GM18505 (cell line): Measurements from ENCODE around the gene RAB31.
"Not testable (repeated sequence)": the region's sequence is repeated elsewhere in the genome, so short reads cannot be mapped to it uniquely, and the experiment has no call there.

Experiments used
- ATAC-seq: cut with Tn5 transposase; IDR thresholded peaks from one replicate; pipeline ENCODE4 v1.9.1; 2021; ENCODE audit not compliant: unreplicated experiment
- POLR2A ChIP-seq: IDR thresholded peaks from 4 replicates; pipeline ENCODE4 v1.6.1; 2011; ENCODE audit warnings: borderline replicate concordance; ENCODE audit not compliant: insufficient read depth, insufficient read length; ENCODE audit errors: extremely low read depth

The RAB31 gene

DNA sequence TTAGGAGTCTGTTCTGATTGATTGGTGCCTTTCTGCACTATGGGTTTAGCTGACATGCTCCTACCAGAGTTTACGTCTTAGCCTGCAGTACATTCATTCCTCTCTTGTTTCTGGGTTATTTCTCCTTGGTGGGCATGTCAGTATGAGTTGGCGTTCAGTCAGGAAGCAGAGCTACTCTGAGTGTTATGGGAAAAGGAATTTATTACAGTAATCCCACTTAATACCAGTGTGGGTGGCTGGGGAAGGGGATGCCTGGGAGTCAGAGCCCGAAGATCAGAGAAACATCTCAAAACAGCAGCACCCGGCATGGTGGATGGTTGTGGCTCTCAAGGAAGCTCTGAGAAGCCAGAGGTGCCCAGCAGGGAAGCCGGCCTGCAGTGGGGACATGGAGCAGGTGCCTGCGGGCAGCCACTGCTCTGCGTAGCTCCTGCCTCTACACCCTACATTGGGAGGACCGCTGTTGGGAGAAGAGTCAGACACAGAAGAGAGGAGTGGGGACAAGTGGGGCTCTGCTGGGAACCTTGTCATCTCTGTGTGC, 48.9 kb downstream of the RAB31 start:
- no peak for ATAC-seq
- no peak for TF ChIP-seq POLR2A

DNA sequence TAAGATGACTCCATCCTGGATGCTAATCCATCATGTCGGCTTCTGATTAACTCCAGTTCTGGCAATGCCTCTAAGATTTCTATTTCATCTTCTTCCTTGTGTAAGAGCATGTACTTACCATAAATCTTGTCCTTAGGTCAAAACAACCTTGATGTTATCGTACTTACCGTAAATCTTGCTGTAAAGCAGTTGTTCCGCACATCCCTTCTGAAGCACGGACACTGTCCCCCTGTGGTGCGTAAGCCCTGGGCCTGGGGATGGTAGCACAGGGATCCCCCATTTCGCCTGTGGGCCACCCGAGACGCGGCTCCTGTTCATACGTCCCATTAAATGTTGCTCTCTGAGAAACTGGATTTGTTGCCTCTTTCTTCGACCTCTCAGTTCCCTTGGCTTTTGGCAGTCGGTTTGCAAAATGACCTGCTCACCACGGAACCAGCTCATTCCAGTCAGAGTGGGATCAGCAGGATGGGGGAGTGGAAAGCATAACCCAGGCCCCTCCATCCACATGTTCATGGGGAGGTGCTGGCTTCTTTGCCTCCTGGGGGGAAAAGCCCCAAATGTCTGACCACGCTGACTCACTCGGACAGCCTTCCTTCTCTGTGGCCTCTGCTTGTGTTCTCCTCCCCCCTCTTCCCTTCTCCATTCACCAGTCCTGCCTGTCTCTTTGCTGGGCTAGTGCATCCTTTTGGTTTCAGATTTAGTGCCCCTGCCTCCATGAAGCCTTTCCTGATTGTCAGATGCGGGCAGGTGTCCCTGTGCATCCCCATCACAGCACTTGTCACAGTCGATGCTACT, 49.9 kb downstream of the RAB31 start:
- TF ChIP-seq POLR2A: no peak
- no peak for ATAC-seq

DNA sequence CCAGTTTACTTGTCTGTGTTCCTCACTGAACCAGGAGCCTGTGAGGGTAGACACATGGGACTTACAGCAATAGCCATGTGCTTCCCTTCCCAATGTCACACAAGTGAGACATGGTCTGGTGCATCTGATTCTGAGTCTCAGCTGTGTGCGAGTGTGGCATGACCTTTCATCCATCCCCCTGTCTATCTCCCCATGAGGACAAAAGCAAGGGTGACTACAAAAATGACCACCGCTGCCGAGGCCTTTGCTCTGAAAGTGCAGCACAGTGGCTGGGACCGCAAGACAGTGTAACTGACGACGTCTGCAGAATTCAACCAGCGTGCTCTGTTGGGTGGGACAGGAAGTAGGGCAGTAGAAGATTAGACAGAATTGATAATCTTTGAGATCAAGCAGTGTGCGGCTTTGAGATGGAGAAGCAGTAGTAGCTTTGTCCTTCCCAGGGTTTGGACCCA, 50.5 kb downstream of the RAB31 start:
- no peak for ATAC-seq
- no peak for TF ChIP-seq POLR2A

DNA sequence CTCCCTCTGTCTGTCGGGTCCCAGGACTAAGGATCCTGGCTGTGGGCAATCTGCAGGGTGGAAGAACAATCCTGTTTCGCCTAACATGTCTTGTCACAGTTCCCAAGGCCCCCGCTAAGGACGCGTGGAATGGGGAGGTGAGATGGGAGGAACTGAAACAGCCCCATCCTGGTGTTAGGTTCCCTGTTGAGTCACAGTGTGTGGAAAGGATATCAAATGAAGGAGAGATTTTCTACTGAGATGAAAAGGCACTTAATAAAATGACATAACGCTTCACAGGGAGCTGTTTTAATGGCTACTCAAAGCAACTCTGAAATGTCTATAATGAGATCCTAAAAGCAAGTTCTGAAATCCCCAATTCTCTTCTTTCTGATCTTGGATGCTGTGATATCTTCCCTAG, 52.5 kb downstream of the RAB31 start:
- ATAC-seq: no peak
- TF ChIP-seq POLR2A: no peak

DNA sequence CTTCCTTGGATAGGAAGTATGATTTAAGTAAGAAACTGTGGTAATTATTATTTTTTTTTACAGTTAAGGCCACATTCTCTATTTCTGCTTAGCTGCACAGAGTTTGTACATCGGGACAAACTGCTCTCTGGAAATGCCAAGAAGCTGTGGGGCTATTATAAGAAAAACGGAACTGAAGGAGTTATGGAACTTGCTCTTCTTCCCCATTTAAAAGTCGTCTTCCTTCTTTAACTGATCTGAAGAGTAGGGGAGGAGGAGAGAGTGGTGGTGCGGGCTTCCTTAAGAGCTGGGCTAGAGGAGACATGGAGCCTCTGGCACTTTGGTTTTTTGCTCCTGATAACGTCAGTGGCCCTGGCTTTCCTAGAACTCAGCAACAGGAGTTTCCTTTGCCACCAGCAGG, 54.4 kb downstream of the RAB31 start:
- no peak for ATAC-seq
- no peak for TF ChIP-seq POLR2A

DNA sequence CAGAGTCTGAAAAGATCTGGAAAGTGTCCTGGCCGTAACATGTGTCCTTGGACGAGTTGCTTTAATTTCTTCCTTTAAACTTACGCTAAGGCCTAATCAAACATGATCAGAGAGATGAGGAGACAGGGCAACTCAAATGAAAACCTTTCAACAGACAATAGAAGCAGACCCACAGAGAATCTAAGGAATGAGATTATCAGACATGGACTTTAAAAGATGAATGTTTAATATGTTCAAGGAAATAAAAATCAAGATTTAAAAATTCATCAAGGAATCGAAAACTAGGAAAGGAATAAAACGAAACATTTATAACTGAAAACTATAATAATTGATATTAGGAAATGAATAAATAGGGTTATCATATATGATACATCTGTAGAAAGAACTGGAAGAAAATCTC, 55.1 kb downstream of the RAB31 start:
- TF ChIP-seq POLR2A: no peak
- ATAC-seq: no peak

DNA sequence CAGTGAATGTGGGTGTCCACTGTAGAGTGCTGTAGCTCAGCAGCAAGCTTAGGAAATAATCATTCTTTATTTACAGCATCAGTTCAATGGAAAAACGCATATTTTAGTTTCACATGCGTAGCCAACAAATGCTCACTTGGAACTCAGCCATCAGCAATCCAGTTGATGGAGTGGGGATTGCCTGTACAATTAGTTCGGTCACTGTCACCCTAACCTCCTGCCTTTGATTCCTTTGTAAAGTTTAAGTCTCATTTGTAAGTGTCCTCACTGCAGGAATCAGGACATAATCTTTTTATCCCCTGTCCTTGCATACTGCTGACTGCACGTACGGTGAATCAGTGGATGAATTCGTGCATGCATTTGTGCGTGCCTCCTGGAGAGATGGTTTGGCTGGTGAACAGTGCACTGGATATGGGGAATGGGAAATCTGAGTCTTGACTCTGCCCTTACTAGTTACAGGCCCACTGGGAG, 55.9 kb downstream of the RAB31 start:
- ATAC-seq: no peak
- no peak for TF ChIP-seq POLR2A

DNA sequence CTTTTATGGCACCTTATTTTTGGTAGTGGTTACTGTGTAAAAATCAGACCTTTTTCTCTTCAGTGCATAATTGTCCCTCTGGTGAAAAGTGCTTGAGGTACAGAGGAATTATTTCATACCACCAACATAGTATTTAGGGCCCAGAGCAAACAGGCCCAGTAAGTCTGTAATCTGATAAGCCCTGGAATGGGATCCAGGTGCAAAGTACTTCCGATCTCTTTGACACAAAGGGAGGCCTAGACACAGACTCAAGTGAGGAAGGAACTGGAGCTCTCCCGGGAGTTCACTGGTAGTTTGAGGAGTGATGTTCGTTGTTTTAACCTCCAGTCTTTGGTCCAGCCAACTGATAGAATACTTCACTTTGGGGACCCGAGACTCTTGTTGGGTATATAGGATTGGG, 57.4 kb downstream of the RAB31 start:
- no peak for ATAC-seq
- TF ChIP-seq POLR2A: no peak

DNA sequence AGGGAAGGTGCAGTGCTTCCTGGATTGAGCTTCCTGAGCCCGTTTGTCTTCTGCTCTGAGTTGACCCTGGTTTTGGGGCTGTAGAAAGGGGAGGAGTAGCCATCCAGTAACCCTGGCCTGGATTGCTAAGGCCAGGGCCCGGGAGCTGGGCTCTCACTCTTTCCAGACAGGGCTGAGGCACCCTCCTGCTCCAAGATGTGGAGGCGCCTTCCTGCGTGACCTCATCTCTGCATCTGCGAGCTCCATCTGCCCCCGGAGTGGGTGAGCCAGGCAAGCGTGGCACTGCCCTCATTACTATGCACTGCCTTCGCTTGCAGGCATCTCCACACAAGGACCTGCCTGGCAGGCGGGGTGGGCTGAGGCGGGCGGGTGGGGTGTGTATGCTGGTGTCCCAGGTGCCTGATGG, 58.0 kb downstream of the RAB31 start:
- no peak for ATAC-seq

DNA sequence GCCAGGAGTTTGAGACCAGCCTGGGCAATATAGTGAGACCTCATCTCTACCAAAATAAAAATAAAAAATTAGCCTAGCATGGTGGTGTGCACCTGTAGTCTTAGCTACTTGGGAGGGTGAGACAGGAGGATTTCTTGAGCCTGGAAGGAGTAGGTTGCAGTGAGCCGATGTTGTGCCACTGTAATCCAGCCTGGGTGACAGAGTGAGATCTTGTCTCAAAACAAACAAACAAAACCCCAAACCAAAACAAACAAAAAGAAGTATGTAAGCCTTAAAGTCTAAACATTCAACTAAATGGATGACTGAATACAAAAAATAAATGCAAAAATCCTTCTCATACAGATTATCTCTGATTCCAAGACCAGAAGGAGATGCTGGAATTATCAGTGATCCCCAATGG, 58.6 kb downstream of the RAB31 start:
- no peak for TF ChIP-seq POLR2A
- ATAC-seq: no peak

More for the DNA sequence above, 58.0 kb downstream of the RAB31 start:
- no peak for TF ChIP-seq POLR2A

DNA sequence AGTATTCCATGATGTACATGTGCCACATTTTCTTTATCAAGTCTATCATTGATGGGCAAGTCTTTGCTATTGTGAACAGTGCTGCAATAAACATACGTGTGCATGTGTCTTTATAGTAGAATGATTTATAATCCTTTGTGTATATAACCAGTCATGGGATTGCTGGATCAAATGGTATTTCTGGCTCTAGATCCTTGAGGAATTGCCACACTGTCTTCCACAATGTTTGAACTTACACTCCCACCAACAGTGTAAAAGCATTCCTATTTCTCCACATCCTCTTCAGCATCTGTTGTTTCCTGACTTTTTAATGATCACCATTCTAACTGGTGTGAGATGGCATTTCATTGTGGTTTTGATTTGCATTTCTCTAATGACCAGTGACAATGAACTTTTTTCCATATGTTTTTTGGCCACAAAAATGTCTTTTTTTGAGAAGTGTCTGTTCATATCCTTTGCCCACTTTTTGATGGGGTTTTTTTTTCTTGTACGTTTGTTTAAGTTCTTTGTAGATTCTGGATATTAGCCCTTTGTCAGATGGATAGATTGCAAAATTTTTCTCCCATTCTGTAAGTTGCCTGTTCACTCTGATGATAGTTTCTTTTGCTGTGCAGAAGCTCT, 60.1 kb downstream of the RAB31 start:
- ATAC-seq: not testable (repeated sequence)

DNA sequence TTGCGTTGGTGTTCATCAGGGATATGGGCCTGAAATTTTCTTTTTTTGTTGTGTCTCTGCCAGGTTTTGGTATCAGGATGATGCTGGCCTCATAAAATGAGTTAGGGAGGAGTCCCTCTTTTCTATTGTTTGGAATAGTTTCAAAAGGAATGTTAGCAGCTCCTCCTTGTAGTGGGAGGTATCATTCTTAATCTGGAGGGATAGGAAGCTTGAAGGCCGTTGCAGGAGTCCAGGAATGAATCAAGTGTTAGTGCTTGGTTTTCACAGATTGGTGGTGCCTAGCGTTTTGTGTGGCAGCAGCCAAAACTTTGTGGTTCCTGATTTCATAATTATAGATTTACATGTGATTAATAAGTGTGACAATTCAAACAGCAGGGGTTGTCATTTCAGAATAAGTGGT, 62.0 kb downstream of the RAB31 start:
- not testable (repeated sequence) for ATAC-seq

DNA sequence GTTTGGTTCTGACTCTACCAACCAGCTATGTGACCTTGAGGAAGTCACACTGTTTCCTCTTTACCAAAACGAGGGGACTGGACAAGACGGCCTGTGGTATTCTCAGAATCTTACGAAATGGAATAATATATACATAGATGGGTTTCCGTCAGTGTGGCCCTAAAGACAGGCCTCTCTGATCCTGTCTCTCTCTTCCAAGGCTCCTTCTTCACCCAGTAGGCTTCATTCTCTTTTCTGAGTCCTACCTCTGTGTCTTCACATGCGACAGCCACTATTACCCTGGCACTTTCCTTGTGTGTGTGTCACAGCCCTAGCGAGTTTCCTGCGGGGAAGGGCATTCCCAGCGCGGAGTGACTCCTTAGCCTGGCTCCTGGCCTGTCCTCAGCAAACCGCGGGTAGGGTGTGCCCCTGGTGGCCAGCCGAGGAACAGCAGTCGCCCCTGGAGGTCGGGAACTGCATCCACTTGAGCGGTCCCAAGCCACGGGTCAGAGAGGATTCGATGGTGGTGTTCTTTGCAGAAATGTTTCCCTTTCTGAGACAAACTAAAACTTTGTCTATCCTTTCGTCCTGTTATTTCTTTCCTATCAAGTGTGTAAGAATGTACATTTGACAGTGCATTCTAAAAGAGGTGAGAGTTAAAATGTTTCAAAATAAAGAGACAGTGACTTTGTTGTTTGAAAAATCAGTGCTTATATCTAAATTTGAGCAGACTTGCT, 63.3 kb downstream of the RAB31 start:
- peak; percentile 64 for ATAC-seq
- no peak for TF ChIP-seq POLR2A

DNA sequence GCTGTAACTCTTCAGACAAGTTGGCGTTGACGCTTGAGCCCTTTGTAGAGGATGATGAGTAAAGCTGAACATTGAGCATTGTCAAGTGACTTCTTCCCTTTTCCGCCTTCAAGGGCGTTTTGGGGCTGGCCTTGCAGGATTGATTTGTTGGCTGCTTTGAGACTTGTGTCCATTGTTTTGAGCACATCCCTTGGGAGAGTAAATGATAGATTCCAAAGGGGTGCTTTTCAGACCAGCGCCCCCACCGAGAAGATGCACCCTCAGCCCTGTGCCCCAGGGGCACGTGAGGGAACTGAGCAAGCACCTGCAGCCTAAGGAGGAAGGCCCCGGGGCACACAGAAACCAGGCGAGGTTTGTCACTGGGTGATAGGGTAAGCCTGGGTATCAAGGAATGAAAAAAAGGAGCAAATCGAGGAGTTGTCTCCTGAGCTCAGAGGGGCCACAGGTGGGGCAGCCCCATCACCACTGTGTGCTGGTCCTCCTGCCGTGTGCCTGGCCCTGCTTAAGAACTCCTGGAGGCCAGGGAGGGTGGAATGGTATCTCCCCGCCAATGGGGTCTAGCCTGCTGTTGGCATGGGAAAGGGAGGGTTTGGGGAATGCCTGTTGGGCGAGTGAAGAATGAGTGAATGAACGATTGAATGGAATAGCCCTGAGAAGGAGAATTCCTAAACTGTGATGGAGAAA, 64.0 kb downstream of the RAB31 start:
- no peak for ATAC-seq
- TF ChIP-seq POLR2A: no peak
